H1 (cell line): ENCODE measurements around the gene AFAP1L1. TPM values are rescaled to one million over a fixed set of nuclear protein-coding genes. Genes with fewer than 3 reads are reported as not detected.

Experiments used
- CTCF ChIA-PET: fragments of 300-600 bp; sonication (Branson Sonifier 250); formaldehyde crosslinking; loops from one replicate; lab custom pipeline; 2021; ENCODE audit not compliant: partially characterized antibody; lab: Charles Lee
- POLR2A ChIA-PET: fragments of 300-600 bp; sonication (Branson Sonifier 250); formaldehyde crosslinking; loops from one replicate; lab custom pipeline; 2021; ENCODE audit warnings: inconsistent platforms; ENCODE audit not compliant: partially characterized antibody; lab: Charles Lee
- DNase-seq, 2 experiments: peaks; one replicate each; pipeline versions ENCODE4 v3.0.0 to v3.0.0-alpha.2; 2010 to 2022; ENCODE audit warnings: low spot score in 2 of 2, low read depth in 1 of 2, mixed read lengths in 1 of 2
- FAIRE-seq: peaks from 2 replicates; lab custom pipeline; 2011; peaks lifted over from hg19 to GRCh38; lab: Jason Lieb, UNC
- H2AFZ ChIP-seq: 2 replicates; pipeline ENCODE4 v1.8.1; 2012; ENCODE audit warnings: low read length, inconsistent platforms
- H2AK5ac ChIP-seq: 2 replicates; pipeline ENCODE4 v1.6.1; 2013; ENCODE audit warnings: low read depth, low read length
- H2BK120ac ChIP-seq: replicated peaks from 2 replicates; pipeline ENCODE3; 2013; ENCODE audit warnings: low read depth, low read length, inconsistent platforms
- H2BK12ac ChIP-seq: 2 replicates; pipeline ENCODE4 v1.6.1; 2013; ENCODE audit warnings: low read depth, low read length
- H2BK15ac ChIP-seq: 2 replicates; pipeline ENCODE4 v1.6.1; 2013; ENCODE audit warnings: low read length
- H2BK20ac ChIP-seq: 2 replicates; pipeline ENCODE4 v1.6.1; 2013; ENCODE audit warnings: low read length
- H2BK5ac ChIP-seq: 2 replicates; pipeline ENCODE4 v1.6.1; 2013; ENCODE audit warnings: low read depth, low read length
- H3K14ac ChIP-seq: 2 replicates; pipeline ENCODE4 v1.6.1; 2013; ENCODE audit warnings: inconsistent platforms; ENCODE audit not compliant: insufficient read length
- H3K18ac ChIP-seq: 2 replicates; pipeline ENCODE4 v1.6.1; 2013; ENCODE audit warnings: low read length; ENCODE audit errors: extremely low read depth
- H3K23ac ChIP-seq: 2 replicates; pipeline ENCODE4 v1.6.1; 2013; ENCODE audit warnings: inconsistent platforms; ENCODE audit not compliant: insufficient read length
- H3K23me2 ChIP-seq: 2 replicates; pipeline ENCODE4 v1.6.1; 2013; ENCODE audit warnings: low read depth, low read length
- H3K27ac ChIP-seq: 2 replicates; pipeline ENCODE4 v1.6.1; 2011; ENCODE audit warnings: low read depth, low read length, inconsistent platforms
- H3K27me3 ChIP-seq, 4 experiments: replicated peaks in 1 of 4; 1 replicate in 1 of 4; 2 replicates in 3 of 4; pipeline versions ENCODE4 v1.6.1 to v1.8.1; 2011 to 2013; ENCODE audit warnings: low read length in 3 of 4, mild to moderate bottlenecking in 3 of 4, inconsistent platforms in 2 of 4, mixed read lengths in 2 of 4, moderate library complexity in 1 of 4; ENCODE audit not compliant: control insufficient read depth in 3 of 4, insufficient read depth in 3 of 4; ENCODE audit errors: extremely low read depth in 1 of 4
- H3K36me3 ChIP-seq, 4 experiments: 2 replicates each; pipeline versions ENCODE4 v1.6.1 to v1.8.1; 2011 to 2013; ENCODE audit warnings: mild to moderate bottlenecking in 4 of 4, low read length in 3 of 4, moderate library complexity in 2 of 4, control low read depth in 1 of 4, inconsistent platforms in 1 of 4; ENCODE audit not compliant: insufficient read depth in 4 of 4, control insufficient read depth in 2 of 4
- H3K4ac ChIP-seq: replicated peaks from 2 replicates; pipeline ENCODE3; 2013; ENCODE audit warnings: low read length, low read depth, mixed read lengths, inconsistent platforms; ENCODE audit not compliant: insufficient read length
- H3K4me1 ChIP-seq, 4 experiments: replicated peaks in 1 of 4; 1 replicate in 1 of 4; 2 replicates in 3 of 4; pipeline versions ENCODE4 v1.6.1 to v1.8.1; 2011 to 2013; ENCODE audit warnings: low read length in 3 of 4, inconsistent platforms in 2 of 4, mixed read lengths in 1 of 4; ENCODE audit not compliant: insufficient read depth in 4 of 4, control insufficient read depth in 3 of 4
- H3K4me2 ChIP-seq, 2 experiments: 2 replicates each; pipeline versions ENCODE4 v1.6.1 to v1.8.1; 2011 to 2013; ENCODE audit warnings: low read depth in 2 of 2, low read length in 2 of 2, control low read depth in 1 of 2, inconsistent platforms in 1 of 2, mild to moderate bottlenecking in 1 of 2; ENCODE audit not compliant: insufficient read depth in 1 of 2
- H3K4me3 ChIP-seq, 4 experiments: fragments of 200-600, 300-600 bp in 1 of 4; sonication (generic), shearing (Covaris generic), sonication (Bioruptor Twin) in 1 of 4; 2 replicates each; pipeline versions ENCODE4 v1.5.1 to v1.8.1; 2011 to 2016; ENCODE audit warnings: low read length in 4 of 4, low read depth in 3 of 4, control low read depth in 2 of 4, inconsistent platforms in 2 of 4, mild to moderate bottlenecking in 2 of 4, mixed read lengths in 1 of 4, moderate library complexity in 1 of 4; ENCODE audit not compliant: insufficient read depth in 2 of 4; ENCODE audit errors: extremely low read depth in 1 of 4
- H3K56ac ChIP-seq: replicated peaks from 2 replicates; pipeline ENCODE3; 2013; ENCODE audit warnings: low read depth, mild to moderate bottlenecking, mixed read lengths, low read length, inconsistent platforms; ENCODE audit not compliant: insufficient read length
- H3K79me1 ChIP-seq: 2 replicates; pipeline ENCODE4 v1.6.1; 2013; ENCODE audit warnings: low read depth, low read length, control low read depth
- H3K79me2 ChIP-seq, 2 experiments: 2 replicates each; pipeline versions ENCODE4 v1.6.1 to v1.8.1; 2012 to 2013; ENCODE audit warnings: low read length in 2 of 2, mild to moderate bottlenecking in 2 of 2, inconsistent platforms in 1 of 2; ENCODE audit not compliant: insufficient read depth in 2 of 2, control insufficient read depth in 1 of 2
- H3K9ac ChIP-seq, 4 experiments: replicated peaks in 1 of 4; 1 replicate in 1 of 4; 2 replicates in 3 of 4; pipeline versions ENCODE4 v1.6.1 to v1.8.1; 2011 to 2013; ENCODE audit warnings: low read depth in 3 of 4, low read length in 3 of 4, control low read depth in 2 of 4, mild to moderate bottlenecking in 2 of 4, moderate library complexity in 2 of 4, inconsistent platforms in 1 of 4; ENCODE audit errors: extremely low read depth in 1 of 4
- H3K9me3 ChIP-seq, 2 experiments: 2 replicates each; pipeline versions ENCODE4 v1.6.1 to v1.8.1; 2012 to 2013; ENCODE audit warnings: mild to moderate bottlenecking in 2 of 2, moderate library complexity in 2 of 2, control low read depth in 1 of 2, inconsistent platforms in 1 of 2, low read depth in 1 of 2, low read length in 1 of 2, mixed read lengths in 1 of 2; ENCODE audit not compliant: insufficient read depth in 2 of 2
- H4K20me1 ChIP-seq, 2 experiments: replicated peaks in 1 of 2; 2 replicates each; pipeline versions ENCODE3 to v1.8.1; 2011 to 2013; ENCODE audit warnings: inconsistent platforms in 2 of 2, low read length in 2 of 2, mild to moderate bottlenecking in 1 of 2; ENCODE audit not compliant: insufficient read depth in 2 of 2, control insufficient read depth in 1 of 2
- H4K5ac ChIP-seq: 2 replicates; pipeline ENCODE4 v1.6.1; 2013; ENCODE audit warnings: low read length, low read depth, mixed read lengths, inconsistent platforms; ENCODE audit not compliant: insufficient read length
- H4K8ac ChIP-seq: 2 replicates; pipeline ENCODE4 v1.8.0; 2013; ENCODE audit warnings: mild to moderate bottlenecking, moderate library complexity, low read length, inconsistent platforms; ENCODE audit not compliant: insufficient read depth; ENCODE audit errors: extremely low read depth
- H4K91ac ChIP-seq: replicated peaks from 2 replicates; pipeline ENCODE3; 2013; ENCODE audit warnings: low read length, mixed read lengths, inconsistent platforms; ENCODE audit not compliant: insufficient read length
- BCL11A ChIP-seq, 2 experiments: IDR thresholded peaks; one replicate each; pipeline ENCODE4 v1.6.1; 2011; ENCODE audit warnings: low read depth in 2 of 2, low read length in 2 of 2, mild to moderate bottlenecking in 2 of 2
- CBX5 ChIP-seq: fragments of 300-800, 300-1000 bp; sonication (generic); IDR thresholded peaks from 2 replicates; pipeline ENCODE4 v1.7.1; 2016; ENCODE audit warnings: antibody characterized with exemption, low read length, low read depth
- CBX8 ChIP-seq: fragments of 300-800, 300-1000 bp; sonication (generic); IDR thresholded peaks from 2 replicates; pipeline ENCODE4 v1.7.1; 2016; ENCODE audit warnings: low read depth, low read length, borderline replicate concordance
- HDAC2 ChIP-seq, 2 experiments: fragments of 300-600 bp in 1 of 2; sonication (generic) in 1 of 2; IDR thresholded peaks; 2 replicates each; pipeline ENCODE4 v1.6.1; 2011 to 2012; ENCODE audit warnings: low read depth in 2 of 2, low read length in 2 of 2, mild to moderate bottlenecking in 2 of 2, moderate library complexity in 2 of 2, borderline replicate concordance in 1 of 2, inconsistent platforms in 1 of 2
- NANOG ChIP-seq: IDR thresholded peaks from 2 replicates; pipeline ENCODE4 v1.6.1; 2011; ENCODE audit warnings: low read length, low read depth, mild to moderate bottlenecking, inconsistent platforms; ENCODE audit not compliant: insufficient read depth, poor library complexity, severe bottlenecking
- SUZ12 ChIP-seq: fragments of 200-600 bp; sonication (generic); IDR thresholded peaks from 2 replicates; pipeline ENCODE4 v1.6.1; 2012; ENCODE audit warnings: mild to moderate bottlenecking, inconsistent platforms, low read length, moderate library complexity, mixed read lengths
- WGBS, 2 experiments: shearing (Covaris generic) in 1 of 2; methylation state at CpG; one replicate each; pipeline versions ENCODE4 v1.1.6 to v1.1.7; 2013 to 2015; ENCODE audit warnings: low lambda C conversion rate in 2 of 2, mixed read lengths in 2 of 2, inconsistent platforms in 1 of 2, low coverage in 1 of 2, missing lambda C conversion rate in 1 of 2; ENCODE audit not compliant: insufficient replicate concordance in 2 of 2, insufficient coverage in 1 of 2, insufficient read length in 1 of 2; ENCODE audit errors: extremely low coverage in 1 of 2, missing lambda C conversion rate in 1 of 2; 5-methylcytosine and 5-hydroxymethylcytosine counted together
- polyA plus RNA-seq, 7 experiments: library from polyadenylated mRNA; depleted of rRNA in 3 of 7; stranded (reverse) in 5 of 7; unstranded in 2 of 7; fragments of >200 nt in 5 of 7; fragments of 200-250 nt in 2 of 7; gene quantifications; 1 replicate in 5 of 7; 2 replicates in 1 of 7; 4 replicates in 1 of 7; pipeline versions ENCODE4 v1.2.1 to v1.2.3, GENCODE V29; 2011 to 2013; ENCODE audit warnings: missing spikeins in 2 of 7, mixed read lengths in 2 of 7
- total RNA-seq: library from RNA; stranded (reverse); fragmentation: NEBNext Ultra II Directional; extraction: Animal tissue kit (Norgen Biotek cat#: 25700); gene quantifications from 2 replicates; pipeline ENCODE4 v1.2.1, GENCODE V29; 2021
- TF ChIP-seq, protein P1 (sequence below): IDR thresholded peaks from 2 replicates; pipeline ENCODE4 v1.6.1; 2011; ENCODE audit warnings: low read length, improper control_type of control experiment

Gene AFAP1L1
- total and polyA plus RNA-seq, 2 of the 8 experiments (the other 6 are each of a cell fraction or from before 2014, with no cell fraction given), result 0.79 to 4.7 TPM

DNA sequence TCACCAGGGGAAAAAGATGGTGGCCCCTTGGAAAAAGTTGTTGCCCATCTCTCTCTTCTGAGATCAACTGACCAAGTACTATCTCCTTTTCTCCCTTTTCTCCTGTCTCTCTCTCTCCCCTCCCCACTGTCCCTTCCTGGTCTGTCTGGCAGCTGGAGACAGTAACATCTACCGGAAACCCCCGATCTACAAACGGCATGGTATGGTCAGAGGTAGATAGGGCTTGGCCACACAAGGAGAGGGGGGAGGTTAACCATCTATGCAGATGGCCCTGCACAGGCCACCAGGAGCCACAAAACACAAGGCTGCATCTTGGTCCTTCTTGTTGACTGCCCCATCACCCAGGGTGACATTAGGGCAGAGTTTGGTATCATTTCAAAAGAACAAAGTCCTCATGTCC lies 29.3 kb upstream of the AFAP1L1 start:
- WGBS, 2 experiments, result 79% methylated on average over 3 of the region's 3 CpGs; no CpG with 5 or more reads in 1 of the 2 experiments
- FAIRE-seq, result no peak

More for the DNA sequence above, 29.3 kb upstream of the AFAP1L1 start:
- Histone ChIP-seq H4K8ac (no peak overlapping the region), H4K91ac (no peak overlapping the region), H3K4me1 (no peaks in the 10 kb centered on the region), H2BK20ac (no peak overlapping the region), H2BK5ac (no peak overlapping the region), H2AFZ (no peak overlapping the region), H3K79me1 (no peaks in the 10 kb centered on the region), H3K36me3 (no peaks in the 10 kb centered on the region), H3K9ac (no peak overlapping the region), H3K4ac (no peak overlapping the region), H4K5ac (no peak overlapping the region), H3K27me3 (no peaks in the 10 kb centered on the region; a peak in 1 of 7 replicates), H3K9me3 (no peaks in the 10 kb centered on the region), H3K4me3 (no peak overlapping the region), H3K4me2 (no peak overlapping the region), H3K23me2 (no peaks in the 10 kb centered on the region), H3K79me2 (no peaks in the 10 kb centered on the region), H2BK120ac (no peak overlapping the region), H3K14ac (no peak overlapping the region), H3K27ac (no peak overlapping the region), H2BK15ac (no peak overlapping the region), H2AK5ac (no peak overlapping the region), H2BK12ac (no peak overlapping the region), H3K56ac (no peak overlapping the region), H3K23ac (no peak overlapping the region), H4K20me1 (no peaks in the 10 kb centered on the region), H3K18ac (no peak overlapping the region)
- DNase-seq, result no peak
- CTCF ChIA-PET, result interaction anchor here (1.0 to 3.1 kb wide), 7 partner anchors 10 to 511 kb away, joined by 3 to 18 read pairs (median 6); no protein-coding TSS in a partner anchor
- no peak for TF ChIP-seq NANOG
- TF ChIP-seq BCL11A (IDR thresholded peaks at IDR 0.05; ENCODE audit: low read depth in 2 of 2, low read length in 2 of 2), result no peak
- TF ChIP-seq CBX5, result no peak
- TF ChIP-seq SUZ12, result no peak
- no peak for TF ChIP-seq HDAC2 (IDR thresholded peaks at IDR 0.05; ENCODE audit: borderline replicate concordance in 1 of 2, low read depth in 2 of 2, low read length in 2 of 2)
- no peak for TF ChIP-seq CBX8
- TF ChIP-seq, protein P1, sequence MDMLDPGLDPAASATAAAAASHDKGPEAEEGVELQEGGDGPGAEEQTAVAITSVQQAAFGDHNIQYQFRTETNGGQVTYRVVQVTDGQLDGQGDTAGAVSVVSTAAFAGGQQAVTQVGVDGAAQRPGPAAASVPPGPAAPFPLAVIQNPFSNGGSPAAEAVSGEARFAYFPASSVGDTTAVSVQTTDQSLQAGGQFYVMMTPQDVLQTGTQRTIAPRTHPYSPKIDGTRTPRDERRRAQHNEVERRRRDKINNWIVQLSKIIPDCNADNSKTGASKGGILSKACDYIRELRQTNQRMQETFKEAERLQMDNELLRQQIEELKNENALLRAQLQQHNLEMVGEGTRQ, result no peak
- POLR2A ChIA-PET, result no interaction called here
